Common myeloid progenitor, CD34-positive (primary cell): Measurements from ENCODE around the gene CEP164.

Experiments
- CTCF ChIA-PET: fragments of 350-600 bp; sonication (Branson Sonifier 250); formaldehyde crosslinking; loops from one replicate; lab custom pipeline; 2021; ENCODE audit warnings: antibody characterized with exemption; lab: Charles Lee
- POLR2A ChIA-PET: fragments of 350-600 bp; sonication (Branson Sonifier 250); formaldehyde crosslinking; loops from one replicate; lab custom pipeline; 2021; ENCODE audit warnings: antibody characterized with exemption; lab: Charles Lee
- DNase-seq, 3 donors: peaks; one replicate each; pipeline versions ENCODE4 v3.0.0 to v3.0.0-alpha.2; 2013
- H3K27ac ChIP-seq, 2 experiments: 1 replicate in 1 of 2; 2 replicates in 1 of 2; pipeline ENCODE4 v1.7.0; 2013; ENCODE audit warnings: inconsistent platforms in 2 of 2, low read length in 2 of 2, mild to moderate bottlenecking in 2 of 2, low read depth in 1 of 2, moderate library complexity in 1 of 2; ENCODE audit not compliant: severe bottlenecking in 2 of 2, insufficient read depth in 1 of 2, poor library complexity in 1 of 2
- H3K27me3 ChIP-seq, 5 experiments: replicated peaks in 2 of 5; 1 replicate in 3 of 5; 2 replicates in 2 of 5; pipeline versions ENCODE4 v1.6.1 to v1.7.0; 2013; ENCODE audit warnings: low read length in 4 of 5, mild to moderate bottlenecking in 2 of 5, moderate library complexity in 2 of 5, inconsistent platforms in 1 of 5; ENCODE audit not compliant: insufficient read depth in 5 of 5, control insufficient read depth in 4 of 5
- H3K36me3 ChIP-seq, 4 experiments: 1 replicate in 2 of 4; 2 replicates in 2 of 4; pipeline versions ENCODE4 v1.6.1 to v1.7.0; 2013; ENCODE audit warnings: low read length in 3 of 4, control low read depth in 1 of 4, mild to moderate bottlenecking in 1 of 4; ENCODE audit not compliant: control insufficient read depth in 4 of 4, insufficient read depth in 4 of 4
- H3K4me1 ChIP-seq, 4 experiments: 1 replicate in 3 of 4; 2 replicates in 1 of 4; pipeline versions ENCODE4 v1.6.1 to v1.7.1; 2013; ENCODE audit warnings: low read length in 3 of 4, mild to moderate bottlenecking in 3 of 4, control low read depth in 1 of 4, inconsistent platforms in 1 of 4, moderate library complexity in 1 of 4; ENCODE audit not compliant: control insufficient read depth in 4 of 4, insufficient read depth in 4 of 4; ENCODE audit errors: control extremely low read depth in 1 of 4
- H3K4me3 ChIP-seq, 7 experiments: 1 replicate in 4 of 7; 2 replicates in 3 of 7; pipeline versions ENCODE4 v1.5.1 to v1.7.0; 2013; ENCODE audit warnings: mild to moderate bottlenecking in 7 of 7, low read length in 6 of 7, moderate library complexity in 6 of 7, inconsistent platforms in 2 of 7, low read depth in 2 of 7, control low read depth in 1 of 7; ENCODE audit not compliant: insufficient read depth in 4 of 7, control insufficient read depth in 1 of 7; ENCODE audit errors: extremely low read depth in 1 of 7
- H3K9me3 ChIP-seq, 5 experiments: 1 replicate in 4 of 5; 2 replicates in 1 of 5; pipeline versions ENCODE4 v1.6.1 to v1.7.1; 2013; ENCODE audit warnings: low read length in 4 of 5, mild to moderate bottlenecking in 2 of 5, inconsistent platforms in 1 of 5, low read depth in 1 of 5, moderate library complexity in 1 of 5; ENCODE audit not compliant: control insufficient read depth in 4 of 5, insufficient read depth in 2 of 5; ENCODE audit errors: control extremely low read depth in 1 of 5
- WGBS: methylation state at CpG from one replicate; pipeline ENCODE4 v1.1.5; 2013; ENCODE audit not compliant: insufficient coverage; 5-methylcytosine and 5-hydroxymethylcytosine counted together

Gene CEP164

GRCh38 chr11:117303646-117304315, 23.9 kb upstream of the CEP164 start:
- H3K4me1 ChIP-seq: peaks cover 0 to 3% (median 0%) of the 10 kb centered on the region in 4 experiments
- POLR2A ChIA-PET: interaction anchor here (0.5 kb wide), 1 partner anchor 11 kb away, joined by 4 read pairs; no protein-coding TSS in a partner anchor
- CTCF ChIA-PET: interaction anchor here (0.6 to 0.8 kb wide), 2 partner anchors 12 to 1331 kb away, joined by 3 read pairs; no protein-coding TSS in a partner anchor
- peaks cover 0 to 3% (median 0%) of the 10 kb centered on the region in 4 experiments for H3K36me3 ChIP-seq
- 100% methylated on average over 2 of the region's 5 CpGs for WGBS
- H3K9me3 ChIP-seq: no peaks in the 10 kb centered on the region
- DNase-seq: no peak
- no peak overlapping the region for H3K4me3 ChIP-seq
- no peak overlapping the region for H3K27ac ChIP-seq
- H3K27me3 ChIP-seq: no peaks in the 10 kb centered on the region

- no peak for DNase-seq
- peaks cover 0 to 3% (median 0%) of the 10 kb centered on the region in 4 experiments for H3K36me3 ChIP-seq
- no peaks in the 10 kb centered on the region for H3K27me3 ChIP-seq
- H3K4me1 ChIP-seq: no peaks in the 10 kb centered on the region
- CTCF ChIA-PET: no interaction called here
- no peak overlapping the region for H3K4me3 ChIP-seq
- POLR2A ChIA-PET: no interaction called here
- no peak overlapping the region for H3K27ac ChIP-seq
- H3K9me3 ChIP-seq: no peaks in the 10 kb centered on the region
- 93% methylated on average over 2 of the region's 3 CpGs for WGBS
Observed at GRCh38 chr11:117305145-117305544, 22.5 kb upstream of the CEP164 start.

GRCh38 chr11:117309310-117309709, 18.3 kb upstream of the CEP164 start:
- Histone ChIP-seq H3K9me3 (no peaks in the 10 kb centered on the region), H3K27me3 (no peaks in the 10 kb centered on the region), H3K36me3 (peaks cover 0 to 3% (median 0%) of the 10 kb centered on the region in 4 experiments), H3K4me1 (peaks cover 0 to 16% (median 1%) of the 10 kb centered on the region in 4 experiments), H3K27ac (no peak overlapping the region), H3K4me3 (no peak overlapping the region)
- CTCF ChIA-PET: interaction anchor here (1.4 kb wide), 1 partner anchor 25 kb away, joined by 4 read pairs; no protein-coding TSS in a partner anchor
- DNase-seq: no peak
- WGBS: 100% methylated on average over 3 of the region's 7 CpGs
- POLR2A ChIA-PET: no interaction called here

- POLR2A ChIA-PET: no interaction called here
- CTCF ChIA-PET: no interaction called here
- no peak overlapping the region for H3K4me3 ChIP-seq
- H3K4me1 ChIP-seq: peaks cover 0 to 37% (median 22%) of the 10 kb centered on the region in 4 experiments
- no peak for DNase-seq
- no peaks in the 10 kb centered on the region for H3K36me3 ChIP-seq
- no peak overlapping the region for H3K27ac ChIP-seq
- WGBS: 69% methylated on average over 3 of the region's 5 CpGs
- H3K9me3 ChIP-seq: no peaks in the 10 kb centered on the region
- no peaks in the 10 kb centered on the region for H3K27me3 ChIP-seq
Observed at GRCh38 chr11:117313091-117313490, 14.6 kb upstream of the CEP164 start.

GRCh38 chr11:117313828-117314768, 13.6 kb upstream of the CEP164 start:
- ChIA-PET POLR2A (no interaction called here), CTCF (no interaction called here)
- no peak for DNase-seq
- peaks cover 0 to 37% (median 22%) of the 10 kb centered on the region in 4 experiments for H3K4me1 ChIP-seq
- WGBS: 86% methylated on average over 9 of the region's 14 CpGs
- no peaks in the 10 kb centered on the region for H3K9me3 ChIP-seq
- no peak overlapping the region for H3K27ac ChIP-seq
- H3K36me3 ChIP-seq: no peaks in the 10 kb centered on the region
- peak overlapping the region in 4 of 7 experiments; percentile 75 to 85 (median 80) for H3K4me3 ChIP-seq
- no peaks in the 10 kb centered on the region for H3K27me3 ChIP-seq

GRCh38 chr11:117314840-117315239, 12.8 kb upstream of the CEP164 start:
- ChIA-PET POLR2A (interaction anchor here (0.5 kb wide), 1 partner anchor 986 kb away, joined by 5 read pairs; no protein-coding TSS in a partner anchor), CTCF (interaction anchor here (0.6 kb wide), 1 partner anchor 1185 kb away, joined by 3 read pairs; no protein-coding TSS in a partner anchor)
- Histone ChIP-seq H3K9me3 (no peaks in the 10 kb centered on the region), H3K4me1 (peaks cover 0 to 37% (median 22%) of the 10 kb centered on the region in 4 experiments), H3K36me3 (no peaks in the 10 kb centered on the region), H3K4me3 (peak overlapping the region in 5 of 7 experiments; percentile 75 to 85 (median 79)), H3K27me3 (no peaks in the 10 kb centered on the region), H3K27ac (no peak overlapping the region)
- DNase-seq: peak in 2 of 3 donors; percentile 48
- 11% methylated on average over 7 of the region's 10 CpGs for WGBS
